ENCODE measurements around the gene C17orf67. TPM values are rescaled to one million over a fixed set of nuclear protein-coding genes. Genes with fewer than 3 reads are reported as not detected.

The C17orf67 gene
- total RNA-seq, 1 donor from 2014 or later, result 1.4 TPM

DNA sequence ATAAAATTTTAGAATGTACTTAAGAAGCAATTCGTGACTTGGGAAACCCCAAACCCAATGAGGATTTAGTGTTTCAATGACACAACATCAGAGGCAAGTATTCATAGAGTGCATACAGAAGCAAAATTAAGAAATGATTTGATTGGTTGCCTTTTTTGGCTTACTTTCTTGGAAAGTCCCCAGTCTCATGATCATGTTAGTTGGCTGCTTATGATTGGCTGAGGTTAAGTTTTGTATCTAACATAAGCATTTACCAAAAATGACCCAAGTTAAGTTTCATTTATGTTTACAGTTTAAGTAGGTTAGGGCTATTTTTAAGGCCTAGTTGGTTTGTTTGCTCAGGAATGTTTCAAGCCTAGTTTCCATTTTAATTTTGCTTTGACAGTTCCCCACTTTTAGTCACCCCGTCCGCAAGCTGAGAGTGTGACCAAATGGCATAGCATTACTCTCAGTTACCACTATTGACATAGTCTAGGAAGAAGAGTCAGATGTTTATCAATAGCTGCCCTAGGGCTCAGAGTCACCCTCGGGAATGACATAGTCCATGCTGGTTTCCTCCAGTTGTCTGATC lies 36.4 kb upstream of the C17orf67 start:
- H3F3A ChIP-seq (ENCODE audit: low read depth), result no peaks in the 10 kb centered on the region
- H4K20me1 ChIP-seq (ENCODE audit: low read depth), result no peaks in the 10 kb centered on the region
- no peaks in the 10 kb centered on the region for H3K9me3 Mint-ChIP-seq
- H3K27ac Mint-ChIP-seq, result peak overlapping the region; percentile 6
- H3K36me3 Mint-ChIP-seq, result peaks cover 2% of the 10 kb centered on the region
- H2AFZ ChIP-seq (replicated peaks), result no peak overlapping the region
- H3K27me3 Mint-ChIP-seq (ENCODE audit: insufficient read depth, low read depth), result no peaks in the 10 kb centered on the region
- H3K4me1 ChIP-seq, result no peaks in the 10 kb centered on the region
- no peaks in the 10 kb centered on the region for H3K27me3 ChIP-seq
- no peaks in the 10 kb centered on the region for H3K9me3 ChIP-seq (ENCODE audit: low read depth)
- no peaks in the 10 kb centered on the region for H3K36me3 ChIP-seq
- H3K79me2 ChIP-seq (ENCODE audit: low read depth), result no peaks in the 10 kb centered on the region
- H3K9ac ChIP-seq, result no peak overlapping the region
- H3K4me2 ChIP-seq, result no peak overlapping the region
- H3K27ac ChIP-seq, result no peak overlapping the region
- no peak overlapping the region for H3K4me3 Mint-ChIP-seq
- H3K4me3 ChIP-seq, result no peak overlapping the region
- TF ChIP-seq, protein P1, sequence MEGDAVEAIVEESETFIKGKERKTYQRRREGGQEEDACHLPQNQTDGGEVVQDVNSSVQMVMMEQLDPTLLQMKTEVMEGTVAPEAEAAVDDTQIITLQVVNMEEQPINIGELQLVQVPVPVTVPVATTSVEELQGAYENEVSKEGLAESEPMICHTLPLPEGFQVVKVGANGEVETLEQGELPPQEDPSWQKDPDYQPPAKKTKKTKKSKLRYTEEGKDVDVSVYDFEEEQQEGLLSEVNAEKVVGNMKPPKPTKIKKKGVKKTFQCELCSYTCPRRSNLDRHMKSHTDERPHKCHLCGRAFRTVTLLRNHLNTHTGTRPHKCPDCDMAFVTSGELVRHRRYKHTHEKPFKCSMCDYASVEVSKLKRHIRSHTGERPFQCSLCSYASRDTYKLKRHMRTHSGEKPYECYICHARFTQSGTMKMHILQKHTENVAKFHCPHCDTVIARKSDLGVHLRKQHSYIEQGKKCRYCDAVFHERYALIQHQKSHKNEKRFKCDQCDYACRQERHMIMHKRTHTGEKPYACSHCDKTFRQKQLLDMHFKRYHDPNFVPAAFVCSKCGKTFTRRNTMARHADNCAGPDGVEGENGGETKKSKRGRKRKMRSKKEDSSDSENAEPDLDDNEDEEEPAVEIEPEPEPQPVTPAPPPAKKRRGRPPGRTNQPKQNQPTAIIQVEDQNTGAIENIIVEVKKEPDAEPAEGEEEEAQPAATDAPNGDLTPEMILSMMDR (IDR thresholded peaks at IDR 0.05), result no peak
- no peak for TF ChIP-seq EZH2 (IDR thresholded peaks at IDR 0.05)
- TF ChIP-seq EZH2phosphoT487 (IDR thresholded peaks at IDR 0.05), result no peak
- DNase-seq (ENCODE audit: low spot score), result no peak
- no peaks in the 10 kb centered on the region for H3K4me1 Mint-ChIP-seq

DNA sequence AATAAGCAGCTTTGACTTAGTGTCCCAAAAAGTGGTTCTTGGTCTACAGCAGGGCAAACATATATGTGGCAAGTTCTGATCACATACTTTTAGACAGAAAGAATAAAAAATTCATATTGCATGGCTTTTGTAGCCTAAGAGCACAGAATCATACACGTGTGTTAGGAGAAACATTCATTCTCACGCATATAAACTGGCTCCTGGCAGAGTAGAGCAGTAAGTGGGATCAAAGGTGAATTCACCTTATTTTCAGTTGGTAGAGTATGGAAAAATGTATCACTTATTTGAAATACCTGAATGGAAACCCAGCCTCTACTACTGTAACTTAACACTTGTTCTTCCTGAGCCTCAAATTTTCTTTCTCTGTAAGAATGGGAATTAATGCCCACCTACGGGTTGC lies 35.0 kb upstream of the C17orf67 start:
- no peak overlapping the region for H3K27ac Mint-ChIP-seq
- Histone ChIP-seq H4K20me1 (ENCODE audit: low read depth) (no peaks in the 10 kb centered on the region), H3F3A (ENCODE audit: low read depth) (no peaks in the 10 kb centered on the region), H3K4me1 (no peaks in the 10 kb centered on the region), H3K9ac (no peak overlapping the region), H3K27me3 (no peaks in the 10 kb centered on the region), H3K27ac (no peak overlapping the region), H3K4me2 (no peak overlapping the region), H3K4me3 (no peak overlapping the region), H3K36me3 (no peaks in the 10 kb centered on the region), H3K9me3 (ENCODE audit: low read depth) (no peaks in the 10 kb centered on the region), H2AFZ (replicated peaks) (no peak overlapping the region), H3K79me2 (ENCODE audit: low read depth) (no peaks in the 10 kb centered on the region)
- H3K4me3 Mint-ChIP-seq, result no peak overlapping the region
- peaks cover 4% of the 10 kb centered on the region for H3K4me1 Mint-ChIP-seq
- DNase-seq (ENCODE audit: low spot score), result no peak
- no peaks in the 10 kb centered on the region for H3K27me3 Mint-ChIP-seq (ENCODE audit: insufficient read depth, low read depth)
- peaks cover 2% of the 10 kb centered on the region for H3K36me3 Mint-ChIP-seq
- no peaks in the 10 kb centered on the region for H3K9me3 Mint-ChIP-seq
- TF ChIP-seq EZH2phosphoT487 (IDR thresholded peaks at IDR 0.05), result no peak
- TF ChIP-seq, protein P1 (IDR thresholded peaks at IDR 0.05), result no peak

DNA sequence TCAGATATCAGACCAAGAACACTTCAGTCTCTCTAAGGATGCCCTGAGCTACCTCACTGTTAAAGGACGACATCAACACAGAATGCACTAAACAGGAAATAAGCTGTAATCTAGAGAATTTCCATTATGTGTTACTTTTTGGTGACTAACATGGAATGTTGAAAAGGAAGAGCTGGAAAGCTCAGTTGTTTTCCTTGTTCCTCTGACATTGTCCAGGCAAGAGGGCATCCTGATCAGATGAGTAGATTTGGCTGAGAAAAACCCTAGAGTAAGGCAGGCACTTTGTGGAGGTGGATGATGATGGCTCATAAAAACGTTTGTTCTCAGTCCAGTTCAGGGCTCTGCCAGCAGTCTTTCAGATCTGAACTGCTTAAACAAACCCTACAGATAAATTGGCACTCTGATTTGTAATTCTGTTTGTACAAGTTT lies 34.2 kb upstream of the C17orf67 start:
- no peaks in the 10 kb centered on the region for H3K9me3 ChIP-seq (ENCODE audit: low read depth)
- H4K20me1 ChIP-seq (ENCODE audit: low read depth), result no peaks in the 10 kb centered on the region
- Mint-ChIP-seq H3K9me3 (no peaks in the 10 kb centered on the region), H3K4me3 (no peak overlapping the region), H3K27ac (no peak overlapping the region), H3K36me3 (peaks cover 2% of the 10 kb centered on the region), H3K4me1 (peaks cover 4% of the 10 kb centered on the region), H3K27me3 (ENCODE audit: insufficient read depth, low read depth) (no peaks in the 10 kb centered on the region)
- H3K36me3 ChIP-seq, result no peaks in the 10 kb centered on the region
- H2AFZ ChIP-seq (replicated peaks), result no peak overlapping the region
- no peak overlapping the region for H3K9ac ChIP-seq
- H3K27me3 ChIP-seq, result no peaks in the 10 kb centered on the region
- H3K4me3 ChIP-seq, result no peak overlapping the region
- H3K4me2 ChIP-seq, result no peak overlapping the region
- no peak for DNase-seq (ENCODE audit: low spot score)
- H3K27ac ChIP-seq, result no peak overlapping the region
- H3K4me1 ChIP-seq, result no peaks in the 10 kb centered on the region
- H3F3A ChIP-seq (ENCODE audit: low read depth), result no peaks in the 10 kb centered on the region
- no peaks in the 10 kb centered on the region for H3K79me2 ChIP-seq (ENCODE audit: low read depth)
- no peak for TF ChIP-seq EZH2phosphoT487 (IDR thresholded peaks at IDR 0.05)
- TF ChIP-seq, protein P1 (IDR thresholded peaks at IDR 0.05), result no peak
- TF ChIP-seq EZH2 (IDR thresholded peaks at IDR 0.05), result no peak

Data from neural progenitor cell (in vitro differentiated cells).